SU-DHL-6 (cell line): ENCODE data around the gene KLHL25.

Source experiments
- H2AFZ ChIP-seq: fragments of 200-600 bp; sonication (generic); 2 replicates; pipeline ENCODE4 v1.6.1; 2014; ENCODE audit warnings: low read depth, mild to moderate bottlenecking, moderate library complexity, mixed read lengths, antibody characterized with exemption, low read length; ENCODE audit not compliant: severe bottlenecking
- H3F3A ChIP-seq: fragments of 200-600 bp; shearing (Covaris generic); 2 replicates; pipeline ENCODE4 v1.6.0; 2016; ENCODE audit warnings: antibody characterized with exemption, mild to moderate bottlenecking; ENCODE audit not compliant: insufficient read depth
- H3K27ac ChIP-seq: fragments of 200-600 bp; sonication (generic); 2 replicates; pipeline ENCODE4 v1.5.1; 2016; ENCODE audit warnings: low read depth, mild to moderate bottlenecking, low read length, moderate library complexity, mixed read lengths
- H3K27me3 ChIP-seq: fragments of 200-600 bp; sonication (generic), shearing (Covaris generic); 2 replicates; pipeline ENCODE4 v1.6.0; 2014; ENCODE audit warnings: mild to moderate bottlenecking, low read length
- H3K36me3 ChIP-seq: fragments of 200-600 bp; sonication (generic); 2 replicates; pipeline ENCODE4 v1.6.1; 2014; ENCODE audit warnings: mild to moderate bottlenecking, low read length, mixed read lengths
- H3K4me2 ChIP-seq: fragments of 300-600, 200-600 bp; shearing (Covaris generic), sonication (generic); 2 replicates; pipeline ENCODE4 v1.6.0; 2014; ENCODE audit warnings: low read length, low read depth, mild to moderate bottlenecking; ENCODE audit not compliant: poor library complexity, severe bottlenecking
- H3K4me3 ChIP-seq: fragments of 200-600 bp; sonication (generic); 2 replicates; pipeline ENCODE4 v1.5.1; 2014; ENCODE audit warnings: antibody characterized with exemption, low read length, mild to moderate bottlenecking, mixed read lengths; ENCODE audit not compliant: insufficient read depth, poor library complexity, severe bottlenecking
- H3K79me2 ChIP-seq: fragments of 200-600 bp; sonication (generic); 2 replicates; pipeline ENCODE4 v1.6.1; 2014; ENCODE audit warnings: mild to moderate bottlenecking, low read length, moderate library complexity; ENCODE audit not compliant: insufficient read depth
- H3K9ac ChIP-seq: fragments of 200-600 bp; sonication (generic); 2 replicates; pipeline ENCODE4 v1.7.0; 2014; ENCODE audit warnings: mild to moderate bottlenecking, low read length
- H3K9me2 ChIP-seq: fragments of 200-600 bp; sonication (generic); replicated peaks from 2 replicates; pipeline ENCODE4 v1.6.1; 2014; ENCODE audit warnings: low read length; ENCODE audit not compliant: insufficient read depth
- H3K9me3 ChIP-seq: fragments of 200-600 bp; sonication (generic); 2 replicates; pipeline ENCODE4 v1.6.1; 2014; ENCODE audit warnings: low read length, mixed read lengths; ENCODE audit not compliant: insufficient read depth
- H4K20me1 ChIP-seq: fragments of 200-600 bp; sonication (generic); 2 replicates; pipeline ENCODE4 v1.6.1; 2014; ENCODE audit warnings: low read depth, mild to moderate bottlenecking, antibody characterized with exemption, low read length, moderate library complexity, mixed read lengths
- EZH2phosphoT487 ChIP-seq: fragments of 200-600 bp; sonication (generic), shearing (Covaris generic); conservative IDR thresholded peaks from 2 replicates; pipeline ENCODE4 v1.6.1; 2018; ENCODE audit warnings: mild to moderate bottlenecking, antibody characterized with exemption, low read length, moderate library complexity, mixed read lengths
- TF ChIP-seq, protein P1 (sequence below): fragments of 200-600 bp; sonication (generic); IDR thresholded peaks from one replicate; pipeline ENCODE4 v1.5.1; 2017; ENCODE audit warnings: antibody characterized with exemption, mild to moderate bottlenecking, low read length, moderate library complexity; ENCODE audit not compliant: insufficient read depth, poor library complexity, severe bottlenecking

KLHL25 gene

GRCh38 chr15:85759376-85759775 is 35.3 kb downstream of the KLHL25 start:
- Histone ChIP-seq H3K27ac (no peak overlapping the region), H4K20me1 (no peaks in the 10 kb centered on the region)

GRCh38 chr15:85758655-85758978 is 36.1 kb downstream of the KLHL25 start:
- Histone ChIP-seq H3K27me3 (no peaks in the 10 kb centered on the region), H3K79me2 (no peaks in the 10 kb centered on the region), H3K4me2 (no peak overlapping the region), H2AFZ (no peak overlapping the region), H3K9me2 (no peaks in the 10 kb centered on the region), H3K4me3 (no peak overlapping the region), H3K27ac (no peak overlapping the region), H3F3A (no peaks in the 10 kb centered on the region), H4K20me1 (no peaks in the 10 kb centered on the region), H3K9me3 (no peaks in the 10 kb centered on the region), H3K36me3 (no peaks in the 10 kb centered on the region), H3K9ac (no peak overlapping the region)
- TF ChIP-seq, protein P1, sequence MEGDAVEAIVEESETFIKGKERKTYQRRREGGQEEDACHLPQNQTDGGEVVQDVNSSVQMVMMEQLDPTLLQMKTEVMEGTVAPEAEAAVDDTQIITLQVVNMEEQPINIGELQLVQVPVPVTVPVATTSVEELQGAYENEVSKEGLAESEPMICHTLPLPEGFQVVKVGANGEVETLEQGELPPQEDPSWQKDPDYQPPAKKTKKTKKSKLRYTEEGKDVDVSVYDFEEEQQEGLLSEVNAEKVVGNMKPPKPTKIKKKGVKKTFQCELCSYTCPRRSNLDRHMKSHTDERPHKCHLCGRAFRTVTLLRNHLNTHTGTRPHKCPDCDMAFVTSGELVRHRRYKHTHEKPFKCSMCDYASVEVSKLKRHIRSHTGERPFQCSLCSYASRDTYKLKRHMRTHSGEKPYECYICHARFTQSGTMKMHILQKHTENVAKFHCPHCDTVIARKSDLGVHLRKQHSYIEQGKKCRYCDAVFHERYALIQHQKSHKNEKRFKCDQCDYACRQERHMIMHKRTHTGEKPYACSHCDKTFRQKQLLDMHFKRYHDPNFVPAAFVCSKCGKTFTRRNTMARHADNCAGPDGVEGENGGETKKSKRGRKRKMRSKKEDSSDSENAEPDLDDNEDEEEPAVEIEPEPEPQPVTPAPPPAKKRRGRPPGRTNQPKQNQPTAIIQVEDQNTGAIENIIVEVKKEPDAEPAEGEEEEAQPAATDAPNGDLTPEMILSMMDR: no peak
- no peak for TF ChIP-seq EZH2phosphoT487

More at GRCh38 chr15:85759376-85759775, 35.3 kb downstream of the KLHL25 start:
- H3F3A ChIP-seq: no peaks in the 10 kb centered on the region
- no peak overlapping the region for H3K9ac ChIP-seq
- H3K79me2 ChIP-seq: no peaks in the 10 kb centered on the region
- no peaks in the 10 kb centered on the region for H3K9me3 ChIP-seq
- TF ChIP-seq, protein P1: no peak
- TF ChIP-seq EZH2phosphoT487: no peak
- H3K4me2 ChIP-seq: no peak overlapping the region
- H3K9me2 ChIP-seq: no peaks in the 10 kb centered on the region
- H2AFZ ChIP-seq: no peak overlapping the region
- H3K4me3 ChIP-seq: no peak overlapping the region
- H3K27me3 ChIP-seq: no peaks in the 10 kb centered on the region
- no peaks in the 10 kb centered on the region for H3K36me3 ChIP-seq

- Histone ChIP-seq H2AFZ (no peak overlapping the region), H3K4me3 (no peak overlapping the region), H3K27ac (no peak overlapping the region), H3K27me3 (no peaks in the 10 kb centered on the region), H3K9me3 (no peaks in the 10 kb centered on the region), H3K9me2 (no peaks in the 10 kb centered on the region), H3K4me2 (no peak overlapping the region), H3K36me3 (no peaks in the 10 kb centered on the region), H3K79me2 (no peaks in the 10 kb centered on the region), H3K9ac (no peak overlapping the region), H3F3A (no peaks in the 10 kb centered on the region), H4K20me1 (no peaks in the 10 kb centered on the region)
- TF ChIP-seq, protein P1: no peak
- TF ChIP-seq EZH2phosphoT487: no peak
Measured at GRCh38 chr15:85757939-85758654, 36.6 kb downstream of the KLHL25 start.
